Stimulated activated CD4-positive, alpha-beta T cell treated with anti-CD3 and anti-CD28 coated beads, Interleukin-1b, Interleukin-23, amount 100 ng/mL, for 1 hour (primary cell): ENCODE measurements around the gene TEDC2.

Experiments used
- DNase-seq, 2 donors: peaks; one replicate each; pipeline ENCODE4 v3.0.0-alpha.2; 2020; ENCODE audit warnings: low read depth in 2 of 2

Gene TEDC2

GRCh38 chr16:2466667-2467527, 7.0 kb downstream of the TEDC2 start:
- no peak for DNase-seq

DNA sequence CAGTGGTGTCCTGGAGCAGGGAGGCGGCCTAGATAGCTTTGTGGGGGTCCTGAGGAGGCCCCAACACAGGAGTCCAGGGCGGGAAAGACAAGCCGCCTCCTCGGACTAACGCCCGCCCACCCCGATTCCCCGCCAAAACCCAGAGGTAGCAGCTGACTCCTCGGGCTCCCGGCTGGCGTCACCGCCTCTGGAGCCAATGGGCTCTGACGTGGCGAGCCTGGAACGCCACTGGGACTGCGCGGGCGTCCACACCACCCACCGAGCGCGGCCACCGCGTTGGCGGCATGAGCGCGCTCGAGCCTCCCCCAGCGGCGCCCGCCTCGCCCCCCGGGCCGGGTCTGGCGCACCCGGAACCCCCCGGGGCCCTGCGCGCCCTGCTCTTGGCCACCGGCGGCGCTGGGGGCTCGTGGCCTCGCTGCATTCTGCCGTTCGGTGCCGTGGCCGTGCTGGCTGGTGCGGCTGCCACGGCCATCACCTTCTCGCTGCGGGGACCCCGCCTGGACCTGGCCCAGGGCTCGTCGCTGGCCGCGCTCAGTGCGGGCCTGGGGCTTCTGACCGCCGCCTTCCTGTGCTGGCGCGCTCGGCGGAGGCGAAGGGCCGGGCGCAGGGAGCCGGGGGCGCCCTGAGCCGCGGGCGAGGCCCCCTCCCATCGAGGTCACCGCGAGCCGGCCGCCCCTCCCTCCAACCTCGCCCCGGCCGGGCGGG, 7.8 kb downstream of the TEDC2 start:
- no peak for DNase-seq

GRCh38 chr16:2468233-2468724, 8.4 kb downstream of the TEDC2 start:
- no peak for DNase-seq

GRCh38 chr16:2468725-2469398, 9.0 kb downstream of the TEDC2 start:
- DNase-seq = no peak

DNA sequence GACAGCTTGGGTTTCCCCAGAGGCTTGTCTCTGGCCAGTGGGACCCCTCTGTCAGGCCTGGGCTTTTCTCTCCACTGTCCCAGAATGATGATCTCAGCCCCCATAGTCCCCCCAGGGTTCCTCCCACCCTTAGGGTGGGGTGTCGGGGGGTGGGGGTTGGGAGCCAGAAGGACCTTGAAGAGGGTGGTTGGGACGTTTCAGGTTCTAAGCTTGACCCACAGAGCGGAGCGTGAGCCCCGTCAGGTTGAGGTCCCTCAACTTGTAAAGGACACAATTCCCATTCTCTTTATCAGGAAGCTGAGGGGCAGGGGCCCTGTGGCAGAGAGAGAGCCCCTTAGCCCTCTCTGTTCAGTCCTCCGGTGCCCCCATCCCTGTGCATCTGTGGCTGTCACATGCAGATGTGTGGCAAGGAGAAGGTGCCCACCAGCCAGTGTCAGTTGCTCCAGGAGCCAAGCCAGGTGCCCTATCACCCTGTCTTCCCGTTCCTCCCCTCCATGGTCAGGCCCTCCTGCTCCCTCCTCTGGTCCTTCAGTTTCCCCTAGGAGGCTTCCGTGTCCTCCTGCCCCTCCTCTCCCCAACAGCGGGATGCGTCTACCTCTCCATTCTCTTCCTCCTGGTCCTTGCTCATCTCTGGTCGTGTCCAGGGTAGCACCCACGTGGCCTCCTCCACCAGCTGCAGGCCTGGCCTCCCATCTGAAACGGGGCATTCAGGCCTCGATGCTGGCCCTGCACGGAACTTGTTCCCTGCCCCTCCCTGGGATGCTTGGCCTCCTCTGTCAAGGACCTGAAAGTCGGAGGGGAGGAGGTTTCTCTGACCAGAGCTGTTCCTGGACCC, 9.7 kb downstream of the TEDC2 start:
- no peak for DNase-seq

GRCh38 chr16:2470234-2470601, 10.3 kb downstream of the TEDC2 start:
- no peak for DNase-seq

DNA sequence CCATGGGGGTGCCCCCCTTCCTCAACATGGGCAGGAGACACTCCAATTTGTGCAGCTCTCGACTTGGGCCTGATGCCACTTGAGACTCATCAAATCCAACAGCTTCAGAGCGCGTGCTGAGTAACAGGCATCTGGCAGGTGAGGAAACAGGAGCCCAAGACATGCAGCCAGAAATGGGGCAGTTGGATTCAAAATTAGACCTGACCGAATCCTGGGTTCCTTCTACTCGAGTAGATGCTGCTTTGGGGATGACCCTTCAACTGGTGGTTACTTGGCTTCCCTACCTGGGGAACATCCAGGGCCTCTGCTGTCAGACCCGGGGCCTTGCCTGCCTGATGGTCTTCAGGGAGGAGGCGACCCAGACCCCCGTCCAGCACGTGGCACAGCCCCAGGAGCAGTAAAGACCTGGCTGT, 10.7 kb downstream of the TEDC2 start:
- no peak for DNase-seq

DNA sequence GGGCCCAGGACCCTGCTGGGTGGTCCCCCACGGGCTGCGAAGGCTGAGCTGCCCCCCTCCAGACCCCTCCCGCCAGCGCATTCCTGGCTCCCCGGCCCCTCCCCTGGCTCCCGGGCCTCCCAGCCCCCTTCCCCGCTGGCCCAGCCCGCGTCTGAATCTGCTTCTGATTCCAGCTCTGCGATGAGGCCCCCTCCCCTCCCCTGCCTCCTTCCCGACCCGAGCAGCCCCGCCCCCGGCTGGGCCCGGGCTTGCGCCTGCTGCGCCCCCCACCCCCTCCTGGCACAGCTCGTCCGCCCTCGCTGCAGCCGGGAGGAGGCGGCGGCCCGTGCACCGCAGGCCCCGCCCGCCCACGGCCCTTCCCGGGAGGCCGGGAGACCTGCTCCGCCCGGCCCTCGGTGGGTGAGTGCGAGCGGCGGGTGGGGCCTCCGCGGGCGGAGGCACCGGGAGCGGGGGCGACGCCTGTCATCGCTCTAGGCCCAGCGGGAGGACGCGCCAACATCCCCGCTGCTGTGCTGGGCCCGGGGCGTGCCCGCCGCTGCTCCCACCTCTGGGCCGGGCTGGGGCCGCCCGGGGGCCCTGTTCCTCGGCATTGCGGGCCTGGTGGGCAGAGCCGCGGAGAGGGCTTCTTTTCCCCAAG, 11.2 kb downstream of the TEDC2 start, which contains the start of gene NTN3:
NTN3 (plus strand) TSS at position 282 of the 637 bp plus-strand sequence. CDS start 405 bp downstream, outside the sequence.
- no peak for DNase-seq

GRCh38 chr16:2471653-2472487, 12.0 kb downstream of the TEDC2 start:
- DNase-seq = no peak

- DNase-seq = no peak
Observed at GRCh38 chr16:2472488-2472864, 12.6 kb downstream of the TEDC2 start.

DNA sequence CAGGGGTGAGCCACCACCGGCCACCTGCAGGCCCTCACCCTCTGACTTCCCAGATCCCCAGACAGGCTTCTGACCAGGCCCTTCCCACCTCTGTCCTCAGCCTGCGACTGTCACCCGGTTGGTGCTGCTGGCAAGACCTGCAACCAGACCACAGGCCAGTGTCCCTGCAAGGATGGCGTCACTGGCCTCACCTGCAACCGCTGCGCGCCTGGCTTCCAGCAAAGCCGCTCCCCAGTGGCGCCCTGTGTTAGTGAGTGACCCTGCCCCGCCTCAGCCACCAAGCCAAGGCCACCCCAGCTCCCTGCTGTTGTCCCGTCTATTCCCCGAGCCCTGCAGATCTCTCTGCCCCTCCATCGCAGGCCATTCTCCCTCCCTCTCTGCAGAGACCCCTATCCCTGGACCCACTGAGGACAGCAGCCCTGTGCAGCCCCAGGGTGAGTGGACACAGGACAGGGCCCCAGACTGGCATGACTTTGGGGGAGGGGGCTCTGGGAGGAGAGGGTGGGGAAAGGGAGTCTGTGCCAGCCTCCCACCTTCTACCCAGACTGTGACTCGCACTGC, 13.1 kb downstream of the TEDC2 start:
- no peak for DNase-seq

- no peak for DNase-seq
Observed at GRCh38 chr16:2473446-2473926, 13.6 kb downstream of the TEDC2 start.

DNA sequence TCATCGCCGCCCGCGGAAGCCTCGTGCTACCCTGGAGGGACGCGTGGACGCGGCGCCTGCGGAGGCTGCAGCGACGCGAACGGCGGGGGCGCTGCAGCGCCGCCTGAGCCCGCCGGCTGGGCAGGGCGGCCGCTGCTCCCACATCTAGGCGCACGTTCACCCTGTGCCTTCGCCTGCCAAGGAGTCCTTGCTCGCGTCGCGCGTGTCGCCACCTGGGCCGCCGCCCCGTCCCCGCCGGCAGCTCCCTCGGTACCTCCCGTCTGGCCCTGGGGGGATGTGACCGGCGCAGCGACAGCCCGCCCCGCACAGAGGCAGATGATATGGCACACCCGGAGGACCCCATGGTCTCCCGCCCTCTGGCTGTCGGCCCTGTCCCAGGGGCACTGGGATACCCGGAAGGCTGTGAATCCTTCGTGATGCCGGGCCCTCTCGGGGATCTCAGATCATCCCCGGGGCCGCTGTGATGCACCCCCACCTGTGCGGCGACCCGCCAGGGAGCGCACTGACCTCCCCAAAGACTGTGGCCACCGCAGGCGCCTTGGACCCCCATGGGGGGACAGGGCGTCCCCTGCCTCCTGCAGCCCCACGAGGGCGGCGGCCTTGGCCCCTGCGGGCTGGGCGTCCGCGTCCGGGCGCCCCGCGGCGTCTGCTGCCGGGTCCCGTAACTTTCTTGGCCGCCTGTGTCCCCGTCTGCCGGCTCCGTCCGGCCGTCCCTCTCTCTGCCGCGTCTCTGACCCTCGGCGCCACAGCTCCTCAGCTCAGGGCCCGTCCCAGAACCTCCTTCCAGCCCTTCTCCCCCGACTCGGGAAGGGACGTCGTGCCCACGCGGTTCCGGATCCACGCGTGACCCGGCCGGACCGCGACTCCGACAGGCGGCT, 14.3 kb downstream of the TEDC2 start:
- no peak for DNase-seq

GRCh38 chr16:2474877-2475412, 15.0 kb downstream of the TEDC2 start, which contains the start of gene TBC1D24:
TSS of gene TBC1D24 (plus strand) at chr16:2475127. CDS start at chr16:2496149, 21,022 bp downstream.
- DNase-seq = peak; percentile 53 to 62

DNA sequence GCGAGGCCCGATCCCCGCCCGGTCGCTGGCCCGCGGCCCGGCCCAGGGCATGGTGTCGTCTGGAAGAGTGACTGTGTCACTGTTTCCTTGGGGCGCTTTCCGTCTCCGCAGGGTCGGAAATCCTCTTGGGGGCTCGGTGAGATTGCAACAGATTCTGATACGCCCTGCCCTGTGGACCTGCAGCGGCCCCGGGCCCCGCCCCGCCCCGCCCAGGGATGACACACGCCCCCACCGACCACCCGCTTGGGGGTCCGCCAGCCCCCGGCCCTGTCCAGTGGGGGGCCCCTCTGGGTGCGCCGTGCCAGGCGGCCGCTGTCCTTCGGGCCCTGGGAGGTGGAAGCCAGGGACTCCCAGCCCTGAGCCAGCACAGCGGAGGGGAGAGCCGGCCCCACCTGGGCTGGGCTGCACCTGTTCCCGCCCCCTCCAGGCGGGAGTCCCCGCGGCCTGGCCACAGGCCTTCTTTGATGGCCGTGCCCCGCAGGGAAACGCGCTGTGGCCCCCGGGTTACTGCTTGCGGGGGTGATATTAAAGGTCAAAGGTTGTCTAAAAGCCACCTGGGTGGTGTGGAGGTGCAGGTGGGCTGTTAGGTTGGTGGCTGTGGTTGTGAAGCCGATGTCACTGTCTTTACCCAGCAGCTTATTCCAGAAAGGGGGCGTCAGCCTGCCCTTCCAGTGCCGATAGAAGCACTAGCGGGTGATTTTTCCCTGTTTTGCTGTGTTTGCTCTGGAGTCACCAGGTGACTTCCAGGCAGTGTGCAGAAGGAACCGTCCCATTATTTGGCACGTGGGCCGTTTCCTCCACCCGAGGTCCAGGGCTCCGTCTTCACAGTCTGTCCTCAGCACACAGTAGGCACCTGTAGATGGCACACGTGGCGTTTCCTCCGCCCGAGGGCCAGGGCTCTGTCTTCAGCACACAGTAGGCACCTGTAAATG, 15.8 kb downstream of the TEDC2 start:
- DNase-seq = peak in 1 of 2 donors; percentile 21

DNA sequence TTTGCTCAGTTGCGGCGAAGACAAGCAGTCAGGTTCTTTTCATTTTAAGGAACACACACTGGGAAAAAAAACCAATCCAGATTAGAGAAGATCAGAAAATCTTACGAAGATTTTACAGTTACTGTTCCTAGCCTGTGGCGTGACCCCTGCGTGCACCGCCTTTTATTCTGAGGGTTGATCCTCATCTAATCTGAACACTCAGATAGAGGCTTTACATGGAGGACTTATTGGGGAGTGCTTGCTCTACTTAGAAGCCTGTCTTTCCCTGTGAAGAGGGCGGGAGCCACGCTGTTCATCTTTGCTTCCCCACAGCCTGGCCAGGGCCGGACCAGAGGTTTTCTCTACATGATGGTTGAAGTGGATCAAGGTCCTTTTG, 16.4 kb downstream of the TEDC2 start:
- DNase-seq = no peak

DNA sequence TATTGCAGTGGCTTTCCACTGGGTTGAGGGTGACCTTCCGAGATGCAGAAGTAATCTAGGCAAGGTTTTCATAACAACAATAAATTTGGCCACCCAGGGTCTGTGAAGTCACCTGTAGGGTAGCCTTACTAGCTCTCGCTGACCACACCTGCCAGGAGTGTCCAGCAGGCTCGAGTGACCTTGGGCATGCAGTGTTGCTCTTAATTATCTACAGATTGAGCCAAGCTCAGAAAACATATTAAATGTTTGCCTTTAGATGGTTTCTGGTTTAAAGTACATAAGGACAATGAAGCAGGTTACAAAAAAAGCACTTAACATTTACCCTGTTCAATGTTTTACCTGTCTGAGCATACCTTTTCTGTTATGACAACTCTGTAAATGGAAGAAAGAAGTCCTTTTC, 16.8 kb downstream of the TEDC2 start:
- no peak for DNase-seq
